K562 (cell line): ENCODE measurements around the gene PRKCB. TPM values are rescaled to one million over a fixed set of nuclear protein-coding genes. Genes with fewer than 3 reads are reported as not detected.

Experiments used
- ATAC-seq: fragments of 200-7000 bp; cut with Tn5 transposase; 3 replicates; pipeline ENCODE4 v1.9.1; 2020; ENCODE audit warnings: moderate library complexity
- BruUV-seq: library from RNA; stranded (reverse); fragments of 400-500 nt; replicated peaks from 2 replicates; lab custom pipeline; 2021; lab: Mats Ljungman, UMichigan
- CTCF ChIA-PET: fragments of 300-600 bp; formaldehyde crosslinking; extraction: SDS; loops from one replicate; lab custom pipeline; 2021; ENCODE audit warnings: low intra/inter-chr PET ratio; lab: Yijun Ruan, JAX
- POLR2A ChIA-PET: fragments of 300-600, 350-650 bp; sonication (Branson Sonifier 250); formaldehyde crosslinking; extraction: SDS; loops from one replicate; lab custom pipeline; 2021; ENCODE audit warnings: antibody characterized with exemption, inconsistent platforms; lab: Yijun Ruan, JAX
- DNase-seq, 4 experiments: peaks; one replicate each; pipeline versions ENCODE4 v3.0.0 to v3.0.0-alpha.2; 2011 to 2018; ENCODE audit warnings: low spot score in 3 of 4, mixed read lengths in 3 of 4; ENCODE audit errors: extremely low read depth in 1 of 4
- FAIRE-seq: peaks from 2 replicates; lab custom pipeline; 2011; peaks lifted over from hg19 to GRCh38; lab: Jason Lieb, UNC
- H2AFZ ChIP-seq: 2 replicates; pipeline ENCODE4 v1.6.0; 2011; ENCODE audit warnings: low read depth, low read length, control low read depth, inconsistent platforms
- H3K27ac ChIP-seq: fragments of 200-600 bp; 3 replicates; pipeline ENCODE4 v1.8.0; 2011; ENCODE audit warnings: low read depth, mild to moderate bottlenecking, control low read depth, inconsistent platforms, low read length, moderate library complexity, mixed read lengths; ENCODE audit errors: extremely low read depth
- H3K27me3 ChIP-seq, 2 experiments: fragments of 300-600 bp in 1 of 2; 2 replicates in 1 of 2; 3 replicates in 1 of 2; pipeline versions ENCODE4 v1.6.0 to v1.8.0; 2011; ENCODE audit warnings: inconsistent platforms in 2 of 2, low read length in 2 of 2, mild to moderate bottlenecking in 1 of 2, mixed read lengths in 1 of 2, moderate library complexity in 1 of 2; ENCODE audit not compliant: control insufficient read depth in 2 of 2, insufficient read depth in 2 of 2
- H3K36me3 ChIP-seq: fragments of 300-600 bp; 3 replicates; pipeline ENCODE4 v1.8.0; 2011; ENCODE audit warnings: mild to moderate bottlenecking, low read length, inconsistent platforms; ENCODE audit not compliant: control insufficient read depth, insufficient read depth
- H3K4me1 ChIP-seq, 2 experiments: fragments of 200-600 bp in 1 of 2; replicated peaks in 1 of 2; 2 replicates in 1 of 2; 3 replicates in 1 of 2; pipeline versions ENCODE4 v1.5.1 to v1.8.0; 2011; ENCODE audit warnings: inconsistent platforms in 2 of 2, low read length in 2 of 2, mild to moderate bottlenecking in 1 of 2, mixed read lengths in 1 of 2, moderate library complexity in 1 of 2; ENCODE audit not compliant: control insufficient read depth in 2 of 2, insufficient read depth in 2 of 2
- H3K4me2 ChIP-seq: 2 replicates; pipeline ENCODE4 v1.6.1; 2011; ENCODE audit warnings: low read length, control low read depth, inconsistent platforms, mixed read lengths; ENCODE audit not compliant: insufficient read depth
- H3K4me3 ChIP-seq: fragments of 200-600 bp; sonication (generic), shearing (Covaris generic); 2 replicates; pipeline ENCODE4 v1.5.1; 2016; ENCODE audit warnings: control low read depth, inconsistent platforms
- H3K79me2 ChIP-seq: fragments of 200-600 bp; 3 replicates; pipeline ENCODE4 v1.8.0; 2011; ENCODE audit warnings: low read length, inconsistent platforms; ENCODE audit not compliant: control insufficient read depth, insufficient read depth
- H3K9ac ChIP-seq, 2 experiments: 2 replicates each; pipeline versions ENCODE4 v1.6.0 to v1.6.1; 2011; ENCODE audit warnings: low read depth in 2 of 2, low read length in 2 of 2, control low read depth in 1 of 2, inconsistent platforms in 1 of 2, mild to moderate bottlenecking in 1 of 2, mixed read lengths in 1 of 2; ENCODE audit not compliant: insufficient read depth in 1 of 2
- H3K9me1 ChIP-seq: one replicate; pipeline ENCODE4 v1.6.0; 2011; ENCODE audit warnings: inconsistent platforms, mild to moderate bottlenecking, low read length, moderate library complexity; ENCODE audit not compliant: control insufficient read depth, insufficient read depth
- H3K9me3 ChIP-seq: replicated peaks from 2 replicates; pipeline ENCODE4 v1.5.1; 2011; ENCODE audit warnings: low read depth, low read length, inconsistent platforms; ENCODE audit not compliant: control insufficient read depth, insufficient read depth
- H4K20me1 ChIP-seq: replicated peaks from 2 replicates; pipeline ENCODE4 v1.6.1; 2011; ENCODE audit warnings: low read length, inconsistent platforms, mixed read lengths; ENCODE audit not compliant: control insufficient read depth, insufficient read depth
- GMEB1 ChIP-seq: fragments of 250-450 bp; sonication (Bioruptor Pico); IDR thresholded peaks from 2 replicates; pipeline ENCODE4 v1.4.0; 2020; ENCODE audit warnings: mild to moderate bottlenecking
- HNRNPK ChIP-seq: fragments of 200-400 bp; formaldehyde crosslinking; IDR thresholded peaks from one replicate; pipeline ENCODE4 v1.6.1; 2018; ENCODE audit warnings: mild to moderate bottlenecking, low read depth, low read length; ENCODE audit not compliant: poor library complexity, severe bottlenecking
- KLF1 ChIP-seq: fragments of 450-650 bp; IDR thresholded peaks from 2 replicates; pipeline ENCODE4 v1.6.1; 2016; ENCODE audit warnings: missing genetic modification characterization, missing compliant biosample characterization
- KLF10 ChIP-seq: fragments of 250-450 bp; sonication (Bioruptor Pico); IDR thresholded peaks from 2 replicates; pipeline ENCODE4 v1.6.1; 2021; ENCODE audit warnings: matching md5 sums
- NFYB ChIP-seq: IDR thresholded peaks from 2 replicates; pipeline ENCODE4 v1.6.1; 2011; ENCODE audit warnings: mild to moderate bottlenecking, moderate library complexity; ENCODE audit not compliant: insufficient read length; ENCODE audit errors: extremely low read depth
- POLR2B ChIP-seq: fragments of 450-650 bp; IDR thresholded peaks from 2 replicates; pipeline ENCODE4 v1.6.1; 2018; ENCODE audit warnings: low read depth; ENCODE audit not compliant: partially characterized antibody
- TEAD4 ChIP-seq, 2 experiments: sonication (generic) in 1 of 2; formaldehyde crosslinking in 1 of 2; IDR thresholded peaks; 2 replicates each; pipeline versions ENCODE4 v1.6.1 to v1.8.0; 2012 to 2022; ENCODE audit warnings: borderline replicate concordance in 1 of 2, inconsistent platforms in 1 of 2, low read length in 1 of 2, mild to moderate bottlenecking in 1 of 2, missing genetic modification reagents in 1 of 2
- WGBS: fragments of 100-300 bp; shearing (Covaris generic); methylation state at CpG from one replicate; pipeline ENCODE4 v1.1.6; 2016; ENCODE audit warnings: low coverage, mixed read lengths; ENCODE audit not compliant: insufficient coverage; ENCODE audit errors: missing lambda C conversion rate; 5-methylcytosine and 5-hydroxymethylcytosine counted together
- in situ Hi-C: fragments of 300-500 bp; cut with MboI; formaldehyde crosslinking; loops from 4 replicates; pipeline ENCODE4 v1.15.0; 2018; ENCODE audit warnings: inconsistent platforms, mixed read lengths
- intact Hi-C: fragments of 100-400 bp; cut with micrococcal nuclease; formaldehyde crosslinking; loops from 2 replicates; pipeline ENCODE4 v1.14.2; 2022
- polyA plus RNA-seq, 8 experiments: library from polyadenylated mRNA; depleted of rRNA in 4 of 8; stranded (reverse) in 5 of 8; unstranded in 3 of 8; fragments of >200 nt; fragmentation: Nextera tagmentation in 2 of 8; fragmentation: Illumina TruSeq in 1 of 8; extraction: Ambion mirVana in 2 of 8; extraction: Trizol in 1 of 8; gene quantifications; 2 replicates each; pipeline versions ENCODE4 v1.2.1 to v1.2.3, GENCODE V29; 2011 to 2014; ENCODE audit warnings: inconsistent platforms in 1 of 8, missing spikeins in 1 of 8
- total RNA-seq, 7 experiments: library from RNA; depleted of rRNA in 6 of 7; stranded (reverse); fragments of >200 nt in 6 of 7; fragmentation: Illumina TruSeq in 2 of 7; extraction: Trizol in 2 of 7; gene quantifications; 2 replicates each; pipeline versions ENCODE4 v1.2.1 to v1.2.3, GENCODE V29; 2011 to 2021; ENCODE audit warnings: low replicate concordance in 1 of 7

PRKCB gene
- total and polyA plus RNA-seq, 9 of the 15 experiments (the other 6 are each of a cell fraction or from before 2014, with no cell fraction given), result 49.9 to 276 (median 148) TPM

- no peak for TF ChIP-seq HNRNPK
Measured at GRCh38 chr16:24074574-24074973, 238.8 kb downstream of the PRKCB start (continued).

- 20% methylated on average over 1 of the region's 1 CpG for WGBS
- H3K27me3 ChIP-seq, result no peaks in the 10 kb centered on the region
- ATAC-seq (peak; percentile 7; the same call in 1 of the 3 replicates), FAIRE-seq (no peak), DNase-seq (peak in 1 of 4 experiments; percentile 15)
- peaks cover 38% of the 10 kb centered on the region for H3K79me2 ChIP-seq
- no peaks in the 10 kb centered on the region for H3K9me3 ChIP-seq
- no TSS peak for BruUV-seq
- H3K36me3 ChIP-seq, result peaks cover 29% of the 10 kb centered on the region
- peaks cover 27% of the 10 kb centered on the region for H4K20me1 ChIP-seq
- no peak overlapping the region; the same call in 1 of the 2 replicates for H3K4me2 ChIP-seq
- ChIA-PET POLR2A (interaction anchor here (0.6 to 2.7 kb wide), 4 partner anchors 11 to 24 kb away, joined by 3 to 7 read pairs (median 4); no protein-coding TSS in a partner anchor), CTCF (interaction anchor here (0.7 kb wide), 1 partner anchor 19 kb away, joined by 5 read pairs; no protein-coding TSS in a partner anchor)
- H3K4me3 ChIP-seq, result no peak overlapping the region
- H2AFZ ChIP-seq, result no peak overlapping the region
- in situ Hi-C loops, result no loop called here
- peak; percentile 8 for TF ChIP-seq POLR2B
- no peak for TF ChIP-seq NFYB
- TF ChIP-seq GMEB1 (CRISPR knock-in tag), result 0 out of 2 replicates have a peak, but pooled peaks have one; percentile 16
- TF ChIP-seq KLF1 (tag), result no peak
- no peak for TF ChIP-seq TEAD4 (IDR thresholded peaks at IDR 0.05; ENCODE audit: low read length)
- no peak for TF ChIP-seq TEAD4 (CRISPR knock-in tag; IDR thresholded peaks at IDR 0.05; ENCODE audit: borderline replicate concordance)
- peak; percentile 55; the same call in 1 of the 2 replicates for TF ChIP-seq KLF10
- TF ChIP-seq, all 486 proteins: peak for 3
- intact Hi-C loops, result loop anchor here (5.0 to 10.0 kb wide), 2 partner anchors 62 to 129 kb away; no protein-coding TSS in a partner anchor
- Histone ChIP-seq H3K9me1 (peaks cover 5% of the 10 kb centered on the region), H3K27ac (peak overlapping the region; percentile 57; the same call in 1 of the 3 replicates), H3K4me1 (peaks cover 3 to 28% of the 10 kb centered on the region in 2 experiments; a peak in 4 of 5 replicates), H3K9ac (no peak overlapping the region)
Measured at GRCh38 chr16:24075302-24075701, 239.5 kb downstream of the PRKCB start.
